Esophagus muscularis mucosa (tissue), 3 donors: ENCODE results near the gene CYP17A1.

Source experiments
- POLR2A ChIP-seq: fragments of 450-650 bp; IDR thresholded peaks from one replicate; pipeline ENCODE4 v1.6.1; 2017; ENCODE audit warnings: antibody characterized with exemption, moderate library complexity, mild to moderate bottlenecking, low read depth
- TF ChIP-seq, protein P1 (sequence below), 3 experiments: fragments of 200-600 bp in 2 of 3; fragments of 450-650 bp in 1 of 3; sonication (generic) in 2 of 3; IDR thresholded peaks; one replicate each; pipeline ENCODE4 v1.5.1; 2017 to 2019; ENCODE audit warnings: antibody characterized with exemption in 3 of 3, mild to moderate bottlenecking in 2 of 3, moderate library complexity in 1 of 3

DNA sequence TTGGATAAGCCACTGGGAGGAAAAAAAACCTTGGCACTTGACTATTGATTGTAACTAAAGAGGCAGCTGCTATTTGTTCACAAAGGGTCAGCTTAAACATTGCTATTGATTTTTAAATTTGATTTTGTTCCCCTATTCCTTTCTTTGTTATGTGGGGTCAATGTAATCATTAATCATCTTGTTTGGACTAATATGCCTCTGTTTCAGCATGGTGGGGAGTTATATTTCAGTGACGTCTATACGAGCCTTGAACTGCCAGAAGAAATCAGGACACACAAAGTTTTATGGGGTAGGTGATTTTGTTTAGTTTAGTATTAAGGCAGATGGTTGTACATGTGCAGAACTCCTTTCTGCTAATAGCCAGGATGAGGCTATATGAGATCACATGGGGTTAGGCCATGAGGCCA lies 39.5 kb upstream of the CYP17A1 start:
- TF ChIP-seq, protein P1, sequence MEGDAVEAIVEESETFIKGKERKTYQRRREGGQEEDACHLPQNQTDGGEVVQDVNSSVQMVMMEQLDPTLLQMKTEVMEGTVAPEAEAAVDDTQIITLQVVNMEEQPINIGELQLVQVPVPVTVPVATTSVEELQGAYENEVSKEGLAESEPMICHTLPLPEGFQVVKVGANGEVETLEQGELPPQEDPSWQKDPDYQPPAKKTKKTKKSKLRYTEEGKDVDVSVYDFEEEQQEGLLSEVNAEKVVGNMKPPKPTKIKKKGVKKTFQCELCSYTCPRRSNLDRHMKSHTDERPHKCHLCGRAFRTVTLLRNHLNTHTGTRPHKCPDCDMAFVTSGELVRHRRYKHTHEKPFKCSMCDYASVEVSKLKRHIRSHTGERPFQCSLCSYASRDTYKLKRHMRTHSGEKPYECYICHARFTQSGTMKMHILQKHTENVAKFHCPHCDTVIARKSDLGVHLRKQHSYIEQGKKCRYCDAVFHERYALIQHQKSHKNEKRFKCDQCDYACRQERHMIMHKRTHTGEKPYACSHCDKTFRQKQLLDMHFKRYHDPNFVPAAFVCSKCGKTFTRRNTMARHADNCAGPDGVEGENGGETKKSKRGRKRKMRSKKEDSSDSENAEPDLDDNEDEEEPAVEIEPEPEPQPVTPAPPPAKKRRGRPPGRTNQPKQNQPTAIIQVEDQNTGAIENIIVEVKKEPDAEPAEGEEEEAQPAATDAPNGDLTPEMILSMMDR (IDR thresholded peaks at IDR 0.05), result no peak
- no peak for TF ChIP-seq POLR2A
